SK-N-SH (cell line): Measurements from ENCODE around the gene QKI. TPM values are rescaled to one million over a fixed set of nuclear protein-coding genes. Genes with fewer than 3 reads are reported as not detected.

ENCODE experiments used
- CTCF ChIA-PET: fragments of 300-600, 350-600 bp; formaldehyde crosslinking; extraction: SDS; loops from one replicate; lab custom pipeline; 2021; lab: Yijun Ruan, JAX
- POLR2A ChIA-PET: fragments of 350-600 bp; sonication (Branson Sonifier 250); formaldehyde crosslinking; extraction: SDS; loops from one replicate; lab custom pipeline; 2020; ENCODE audit warnings: antibody characterized with exemption, inconsistent platforms; lab: Yijun Ruan, JAX
- DNase-seq: peaks from one replicate; pipeline ENCODE4 v3.0.0; 2012
- H2AFZ ChIP-seq: fragments of 200-600 bp; sonication (generic); 2 replicates; pipeline ENCODE4 v1.8.1; 2016; ENCODE audit warnings: antibody characterized with exemption, mild to moderate bottlenecking, low read depth
- H3F3A ChIP-seq: fragments of 200-600 bp; sonication (generic); replicated peaks from 2 replicates; pipeline ENCODE3; 2016; ENCODE audit warnings: antibody characterized with exemption, mild to moderate bottlenecking; ENCODE audit not compliant: insufficient read depth
- H3K27ac ChIP-seq, 2 experiments: fragments of 200-500 bp in 1 of 2; fragments of 200-600 bp in 1 of 2; sonication (Bioruptor generic) in 1 of 2; sonication (generic), shearing (Covaris generic) in 1 of 2; 2 replicates each; pipeline versions ENCODE4 v1.5.1 to v1.6.1; 2014 to 2016; ENCODE audit warnings: low read depth in 2 of 2, inconsistent platforms in 1 of 2, low read length in 1 of 2, mild to moderate bottlenecking in 1 of 2, mixed read lengths in 1 of 2
- H3K27me3 ChIP-seq: fragments of 200-600 bp; sonication (generic), shearing (Covaris generic); 2 replicates; pipeline ENCODE4 v1.6.1; 2016; ENCODE audit warnings: mixed run types; ENCODE audit not compliant: insufficient read depth
- H3K36me3 ChIP-seq, 2 experiments: fragments of 200-500 bp in 1 of 2; fragments of 200-600 bp in 1 of 2; sonication (Bioruptor generic) in 1 of 2; sonication (generic) in 1 of 2; replicated peaks in 1 of 2; 2 replicates each; pipeline versions ENCODE3 to v1.5.1; 2014 to 2016; ENCODE audit warnings: low read length in 1 of 2, mild to moderate bottlenecking in 1 of 2; ENCODE audit not compliant: insufficient read depth in 2 of 2, control insufficient read depth in 1 of 2
- H3K4me1 ChIP-seq, 2 experiments: fragments of 200-500 bp in 1 of 2; fragments of 200-600 bp in 1 of 2; sonication (Bioruptor generic) in 1 of 2; sonication (generic), shearing (Covaris generic) in 1 of 2; 2 replicates each; pipeline versions ENCODE4 v1.5.1 to v1.6.1; 2014 to 2016; ENCODE audit warnings: low read depth in 1 of 2, low read length in 1 of 2, mixed run types in 1 of 2; ENCODE audit not compliant: insufficient read depth in 2 of 2, control insufficient read depth in 1 of 2
- H3K4me2 ChIP-seq: fragments of 200-600 bp; sonication (generic), shearing (Covaris generic); 2 replicates; pipeline ENCODE4 v1.6.1; 2017; ENCODE audit warnings: mixed run types
- H3K4me3 ChIP-seq, 2 experiments: fragments of 200-500 bp in 1 of 2; fragments of 200-600 bp in 1 of 2; sonication (Bioruptor generic) in 1 of 2; sonication (generic), shearing (Covaris generic) in 1 of 2; 2 replicates each; pipeline versions ENCODE4 v1.5.1 to v1.8.1; 2014 to 2016; ENCODE audit warnings: low read depth in 2 of 2, inconsistent platforms in 1 of 2, low read length in 1 of 2, mild to moderate bottlenecking in 1 of 2, mixed read lengths in 1 of 2, moderate library complexity in 1 of 2
- H3K79me2 ChIP-seq: fragments of 200-600 bp; sonication (generic); 2 replicates; pipeline ENCODE4 v1.8.1; 2017; ENCODE audit warnings: mild to moderate bottlenecking; ENCODE audit not compliant: insufficient read depth
- H3K9ac ChIP-seq: fragments of 200-600 bp; sonication (generic); 2 replicates; pipeline ENCODE4 v1.6.1; 2017; ENCODE audit warnings: mixed run types
- H3K9me2 ChIP-seq: fragments of 200-600 bp; sonication (generic); 2 replicates; pipeline ENCODE4 v1.6.1; 2017; ENCODE audit warnings: mixed run types
- H3K9me3 ChIP-seq: fragments of 200-600 bp; sonication (generic); 2 replicates; pipeline ENCODE4 v1.6.1; 2017; ENCODE audit warnings: mixed run types, mild to moderate bottlenecking, moderate library complexity
- H4K20me1 ChIP-seq: fragments of 200-600 bp; sonication (generic); 2 replicates; pipeline ENCODE4 v1.6.1; 2017; ENCODE audit warnings: mild to moderate bottlenecking, mixed run types; ENCODE audit not compliant: insufficient read depth
- CHD2 ChIP-seq: fragments of 150-350 bp; IDR thresholded peaks from 2 replicates; pipeline ENCODE4 v1.6.1; 2018; ENCODE audit warnings: low read length; ENCODE audit not compliant: partially characterized antibody
- ELF1 ChIP-seq: IDR thresholded peaks from 2 replicates; pipeline ENCODE4 v1.4.0; 2012
- EP300 ChIP-seq, 2 experiments: IDR thresholded peaks; 2 replicates each; pipeline versions ENCODE4 v1.4.0 to v1.6.1; 2012; ENCODE audit warnings: borderline replicate concordance in 1 of 2, low read depth in 1 of 2, low read length in 1 of 2
- EZH2phosphoT487 ChIP-seq: fragments of 200-600 bp; sonication (generic); IDR thresholded peaks from 2 replicates; pipeline ENCODE4 v1.6.1; 2017; ENCODE audit warnings: low read depth, mixed run types, mild to moderate bottlenecking, antibody characterized with exemption, moderate library complexity, borderline replicate concordance
- FOSL2 ChIP-seq: IDR thresholded peaks from 2 replicates; pipeline ENCODE4 v1.4.0; 2012; ENCODE audit warnings: low read depth, mild to moderate bottlenecking, moderate library complexity, borderline replicate concordance
- FOXJ3 ChIP-seq: sonication (generic); formaldehyde crosslinking; IDR thresholded peaks from 2 replicates; pipeline ENCODE4 v1.5.1; 2020; ENCODE audit warnings: mild to moderate bottlenecking, missing genetic modification reagents
- FOXM1 ChIP-seq: IDR thresholded peaks from 2 replicates; pipeline ENCODE4 v1.4.0; 2012; ENCODE audit warnings: low read depth, mild to moderate bottlenecking
- JUND ChIP-seq: IDR thresholded peaks from 2 replicates; pipeline ENCODE4 v1.4.0; 2012
- NRF1 ChIP-seq: IDR thresholded peaks from 2 replicates; pipeline ENCODE4 v1.6.1; 2012; ENCODE audit warnings: low read depth, mild to moderate bottlenecking, low read length
- PBX3 ChIP-seq: IDR thresholded peaks from 2 replicates; pipeline ENCODE4; 2012
- POLR2AphosphoS5 ChIP-seq: IDR thresholded peaks from 2 replicates; pipeline ENCODE4 v1.6.1; 2012; ENCODE audit warnings: low read depth, low read length
- RAD21 ChIP-seq: IDR thresholded peaks from 2 replicates; pipeline ENCODE4 v1.6.1; 2012; ENCODE audit warnings: mild to moderate bottlenecking, low read length
- RFX5 ChIP-seq: IDR thresholded peaks from 2 replicates; pipeline ENCODE4 v1.6.1; 2012; ENCODE audit warnings: mild to moderate bottlenecking, improper control_type of control experiment, low read length
- SIN3A ChIP-seq: IDR thresholded peaks from 2 replicates; pipeline ENCODE4 v1.6.1; 2012; ENCODE audit warnings: low read depth, mild to moderate bottlenecking, low read length, moderate library complexity, borderline replicate concordance
- TCF12 ChIP-seq: IDR thresholded peaks from 2 replicates; pipeline ENCODE4 v1.4.0; 2012
- USF2 ChIP-seq: fragments of 150-350 bp; IDR thresholded peaks from 2 replicates; pipeline ENCODE4 v1.6.1; 2017; ENCODE audit warnings: antibody characterized with exemption, low read length, low read depth, borderline replicate concordance
- ZBTB33 ChIP-seq: IDR thresholded peaks from 2 replicates; pipeline ENCODE4 v1.4.0; 2012; ENCODE audit warnings: low read depth, borderline replicate concordance
- WGBS: methylation state at CpG from one replicate; pipeline ENCODE4 v1.1.6; 2017; ENCODE audit warnings: low lambda C conversion rate; 5-methylcytosine and 5-hydroxymethylcytosine counted together
- polyA plus RNA-seq, 3 experiments: library from polyadenylated mRNA; depleted of rRNA; stranded (reverse); fragments of >200 nt; gene quantifications; 2 replicates each; pipeline ENCODE4 v1.2.3, GENCODE V29; 2012
- TF ChIP-seq, protein P1 (sequence below): IDR thresholded peaks from 2 replicates; pipeline ENCODE4 v1.4.0; 2012; ENCODE audit warnings: low read depth

Gene QKI
- polyA plus RNA-seq, 1 of the 3 experiments (the other 2 are of a cell fraction): 51.1 TPM

DNA sequence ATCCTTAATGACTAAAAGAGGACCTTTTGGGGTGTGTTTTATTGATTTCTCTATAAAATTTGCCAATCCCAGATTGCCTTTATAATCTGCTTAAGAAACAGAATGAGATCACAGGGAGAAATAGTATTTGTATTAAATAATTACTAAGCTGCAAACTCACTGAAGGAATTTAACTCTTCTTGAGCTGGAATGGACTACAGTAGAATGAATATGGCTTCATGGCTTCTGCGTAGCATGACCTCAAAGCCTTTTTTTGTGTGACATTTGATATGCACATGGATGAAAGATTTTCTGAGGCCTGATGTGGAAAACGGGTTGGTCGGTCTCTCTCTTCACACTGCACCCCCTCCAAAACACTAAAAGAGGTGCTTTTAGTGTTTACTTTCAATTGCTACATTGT, 115.9 kb downstream of the QKI start (continued):
- TF ChIP-seq FOSL2 (no peak), NRF1 (no peak), FOXM1 (no peak)
- TF ChIP-seq, protein P1, sequence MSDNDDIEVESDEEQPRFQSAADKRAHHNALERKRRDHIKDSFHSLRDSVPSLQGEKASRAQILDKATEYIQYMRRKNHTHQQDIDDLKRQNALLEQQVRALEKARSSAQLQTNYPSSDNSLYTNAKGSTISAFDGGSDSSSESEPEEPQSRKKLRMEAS: no peak

GRCh38 chr6:163531122-163531521, 116.6 kb downstream of the QKI start:
- Histone ChIP-seq H3K79me2 (peaks cover 93% of the 10 kb centered on the region), H3K4me3 (no peak overlapping the region), H3K4me2 (no peak overlapping the region; the same call in 1 of the 2 replicates), H3K9me3 (no peaks in the 10 kb centered on the region), H3K4me1 (peaks cover 6 to 56% of the 10 kb centered on the region in 2 experiments), H3F3A (peaks cover 27% of the 10 kb centered on the region), H3K27ac (peak overlapping the region in 1 of 2 experiments; percentile 68; a peak in 2 of 4 replicates), H3K9ac (no peak overlapping the region), H3K27me3 (no peaks in the 10 kb centered on the region)
- DNase-seq: no peak
- no peak for TF ChIP-seq EP300 (IDR thresholded peaks at IDR 0.05; ENCODE audit: borderline replicate concordance in 1 of 2, low read depth in 1 of 2, low read length in 1 of 2)
- TF ChIP-seq, all 33 proteins: peak for 0
- WGBS: 100% methylated on average over 2 of the region's 2 CpGs
- no peaks in the 10 kb centered on the region for H3K9me2 ChIP-seq
- POLR2A ChIA-PET: no interaction called here
- CTCF ChIA-PET: no interaction called here
- no peak overlapping the region for H2AFZ ChIP-seq
- peaks cover 0 to 4% of the 10 kb centered on the region in 2 experiments for H3K36me3 ChIP-seq
- H4K20me1 ChIP-seq: peaks cover 57% of the 10 kb centered on the region

GRCh38 chr6:163532526-163533078, 118.1 kb downstream of the QKI start:
- no peak overlapping the region for H3K4me2 ChIP-seq
- TF ChIP-seq RAD21: no peak
- TF ChIP-seq FOXJ3 (CRISPR knock-in tag): no peak
- TF ChIP-seq TCF12: no peak
- TF ChIP-seq SIN3A: no peak
- no peak for TF ChIP-seq CHD2
- no peak for TF ChIP-seq NRF1
- TF ChIP-seq RFX5: no peak
- no peak for TF ChIP-seq PBX3
- TF ChIP-seq EZH2phosphoT487: no peak
- no peak for TF ChIP-seq EP300 (IDR thresholded peaks at IDR 0.05; ENCODE audit: borderline replicate concordance in 1 of 2, low read depth in 1 of 2, low read length in 1 of 2)
- TF ChIP-seq FOSL2: no peak
- no peak for TF ChIP-seq JUND
- TF ChIP-seq USF2: no peak
- TF ChIP-seq, protein P1: no peak
- TF ChIP-seq ELF1: no peak
- no peak for TF ChIP-seq ZBTB33
- no peak for TF ChIP-seq POLR2AphosphoS5
- H3K9me3 ChIP-seq: no peaks in the 10 kb centered on the region; the same call in 1 of the 2 replicates
- peak overlapping the region in 1 of 2 experiments; percentile 68; a peak in 1 of 4 replicates for H3K27ac ChIP-seq
- ChIA-PET POLR2A (no interaction called here), CTCF (interaction anchor here (1.1 kb wide), 1 partner anchor 31 kb away, joined by 3 read pairs; no protein-coding TSS in a partner anchor)
- peaks cover 55% of the 10 kb centered on the region for H4K20me1 ChIP-seq
- peaks cover 0 to 13% of the 10 kb centered on the region in 2 experiments for H3K36me3 ChIP-seq
- H2AFZ ChIP-seq: no peak overlapping the region
- peaks cover 27% of the 10 kb centered on the region for H3F3A ChIP-seq
- H3K4me1 ChIP-seq: peaks cover 6 to 41% of the 10 kb centered on the region in 2 experiments
- no peaks in the 10 kb centered on the region for H3K27me3 ChIP-seq
- H3K79me2 ChIP-seq: peaks cover 93% of the 10 kb centered on the region
- WGBS: 73% methylated on average over 5 of the region's 5 CpGs
- H3K9ac ChIP-seq: no peak overlapping the region
- H3K9me2 ChIP-seq: no peaks in the 10 kb centered on the region
- no peak overlapping the region for H3K4me3 ChIP-seq
- no peak for DNase-seq
